Activated naive CD4-positive, alpha-beta T cell treated with anti-CD3 and anti-CD28 coated beads for 36 hours (primary cell): ENCODE results near the gene DLGAP4. TPM values are rescaled to one million over a fixed set of nuclear protein-coding genes. Genes with fewer than 3 reads are reported as not detected.
A peak's percentile ranks its signal among the peaks of the same experiment; 100 is the strongest.

Source experiments
- CTCF ChIA-PET: fragments of 350-600 bp; sonication (Branson Sonifier 250); formaldehyde crosslinking; loops from one replicate; lab custom pipeline; 2021; ENCODE audit warnings: antibody characterized with exemption; lab: Charles Lee
- DNase-seq: peaks from one replicate; pipeline ENCODE4 v3.0.0-alpha.2; 2020
- H3K27ac Mint-ChIP-seq: one replicate; pipeline ENCODE4 v1.8.0; 2021; ENCODE audit warnings: mild to moderate bottlenecking, mixed read lengths
- H3K27me3 Mint-ChIP-seq: one replicate; pipeline ENCODE4 v1.8.0; 2021; ENCODE audit warnings: low read depth, mixed read lengths
- H3K36me3 Mint-ChIP-seq: one replicate; pipeline ENCODE4 v1.8.0; 2021; ENCODE audit warnings: low read depth, mixed read lengths
- H3K4me1 Mint-ChIP-seq: one replicate; pipeline ENCODE4 v1.8.0; 2021; ENCODE audit warnings: low read depth, mixed read lengths
- H3K4me3 Mint-ChIP-seq: one replicate; pipeline ENCODE4 v1.8.0; 2021; ENCODE audit warnings: mild to moderate bottlenecking, moderate library complexity, mixed read lengths
- H3K9me3 Mint-ChIP-seq: one replicate; pipeline ENCODE4 v1.8.0; 2021; ENCODE audit warnings: mixed read lengths
- intact Hi-C: fragments of 100-400 bp; cut with micrococcal nuclease; formaldehyde crosslinking; loops from one replicate; pipeline ENCODE4 v1.15.1; 2023
- total RNA-seq, 2 experiments: library from RNA; stranded (reverse); gene quantifications; one replicate each; pipeline ENCODE4 v1.2.3, GENCODE V29; 2021

Gene DLGAP4
- total RNA-seq, 2 experiments from 2014 or later, result 9.2 to 13.7 TPM

DNA sequence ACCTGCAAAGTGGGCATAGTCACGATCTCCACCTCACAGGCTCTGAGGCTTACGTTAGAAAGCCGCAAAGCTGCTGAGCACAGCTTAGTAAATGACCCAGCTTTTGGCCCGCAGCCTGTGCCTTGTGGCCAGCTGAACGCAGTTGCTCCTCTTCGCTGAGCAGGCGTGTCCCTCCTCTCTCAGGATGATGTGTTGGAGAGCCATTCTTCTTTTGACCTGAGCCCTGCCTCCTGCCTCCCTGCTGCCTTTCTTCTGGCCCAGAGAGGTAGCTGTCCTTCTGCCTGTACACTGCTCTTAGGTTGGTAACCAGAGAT lies 187.6 kb downstream of the DLGAP4 start:
- peaks cover 28% of the 10 kb centered on the region for H3K4me1 Mint-ChIP-seq
- no peaks in the 10 kb centered on the region for H3K36me3 Mint-ChIP-seq
- no peaks in the 10 kb centered on the region for H3K9me3 Mint-ChIP-seq
- no peaks in the 10 kb centered on the region for H3K27me3 Mint-ChIP-seq
- H3K4me3 Mint-ChIP-seq, result no peak overlapping the region
- intact Hi-C loops, result loop anchor here (2.0 to 5.0 kb wide), 2 partner anchors 111 to 291 kb away; no protein-coding TSS in a partner anchor
- CTCF ChIA-PET, result interaction anchor here (0.7 to 1.2 kb wide), 2 partner anchors 9 to 14 kb away, joined by 3 read pairs; no protein-coding TSS in a partner anchor
- DNase-seq, result no peak
- H3K27ac Mint-ChIP-seq, result no peak overlapping the region

DNA sequence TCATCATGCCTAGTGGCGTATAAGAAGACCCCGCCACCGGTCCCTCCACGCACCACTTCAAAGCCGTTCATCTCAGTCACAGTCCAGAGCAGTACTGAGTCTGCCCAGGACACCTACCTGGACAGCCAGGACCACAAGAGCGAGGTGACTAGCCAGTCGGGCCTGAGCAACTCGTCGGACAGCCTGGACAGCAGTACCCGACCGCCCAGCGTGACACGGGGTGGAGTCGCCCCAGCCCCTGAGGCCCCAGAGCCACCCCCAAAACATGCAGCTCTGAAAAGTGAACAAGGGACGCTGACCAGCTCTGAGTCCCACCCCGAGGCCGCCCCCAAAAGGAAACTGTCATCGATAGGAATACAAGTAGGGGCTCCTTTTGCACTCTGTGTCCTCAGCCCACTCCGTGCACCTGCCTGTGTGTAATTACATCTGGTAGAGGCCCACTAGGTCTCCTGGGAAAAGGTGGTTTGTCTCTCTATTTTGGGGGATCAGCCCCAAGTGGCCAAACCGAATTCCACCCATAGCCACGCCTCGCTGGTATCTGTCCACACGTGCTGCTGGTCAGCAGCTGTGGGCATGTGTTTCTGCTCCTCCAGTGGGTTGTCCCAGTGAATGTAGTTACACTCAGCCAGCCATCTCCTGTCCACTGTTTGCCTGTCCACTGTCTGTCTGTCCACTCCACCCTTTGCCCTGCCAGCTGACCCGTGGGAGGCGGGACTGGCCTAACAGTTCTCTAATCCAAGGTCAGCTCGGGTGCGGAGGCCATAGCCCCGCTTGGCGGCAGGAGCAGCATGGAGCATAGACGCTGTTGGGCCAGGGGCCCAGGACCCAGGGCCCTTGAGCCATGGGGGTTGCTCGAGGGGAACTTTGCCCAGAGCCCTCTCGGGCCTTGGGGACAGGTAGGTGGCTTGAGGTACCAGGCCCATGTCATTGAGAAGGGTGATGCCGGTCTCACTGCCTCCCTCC lies 190.8 kb downstream of the DLGAP4 start:
- Mint-ChIP-seq H3K27me3 (no peaks in the 10 kb centered on the region), H3K27ac (no peak overlapping the region), H3K4me1 (peaks cover 19% of the 10 kb centered on the region), H3K9me3 (no peaks in the 10 kb centered on the region), H3K4me3 (no peak overlapping the region), H3K36me3 (peaks cover 3% of the 10 kb centered on the region)
- no peak for DNase-seq
- intact Hi-C loops, result no loop called here
- CTCF ChIA-PET, result interaction anchor here (0.8 kb wide), 1 partner anchor 17 kb away, joined by 3 read pairs; no protein-coding TSS in a partner anchor

DNA sequence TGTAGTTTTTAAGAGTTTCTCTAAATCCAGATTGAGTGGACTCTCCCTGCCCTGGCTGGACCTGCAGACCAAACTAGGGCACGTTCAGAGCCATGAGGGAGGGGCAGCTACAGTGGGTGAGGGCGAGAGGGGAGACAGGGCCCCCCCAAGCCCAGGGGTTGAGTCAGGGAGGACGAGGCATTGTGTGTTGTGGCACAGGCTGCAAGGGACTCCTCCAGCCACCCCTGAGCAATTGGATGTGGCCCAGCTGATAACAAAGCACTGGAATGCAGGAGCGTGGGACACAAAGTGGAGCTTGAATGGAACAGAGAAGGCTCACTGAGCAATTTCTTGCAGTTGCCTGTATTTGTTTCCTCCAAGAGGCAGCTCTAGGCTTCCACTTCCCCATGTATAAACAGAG lies 191.7 kb downstream of the DLGAP4 start:
- Mint-ChIP-seq H3K4me1 (peaks cover 12% of the 10 kb centered on the region), H3K4me3 (no peak overlapping the region), H3K27ac (no peak overlapping the region), H3K36me3 (peaks cover 3% of the 10 kb centered on the region), H3K27me3 (no peaks in the 10 kb centered on the region), H3K9me3 (no peaks in the 10 kb centered on the region)
- no peak for DNase-seq
- intact Hi-C loops, result no loop called here
- CTCF ChIA-PET, result no interaction called here

DNA sequence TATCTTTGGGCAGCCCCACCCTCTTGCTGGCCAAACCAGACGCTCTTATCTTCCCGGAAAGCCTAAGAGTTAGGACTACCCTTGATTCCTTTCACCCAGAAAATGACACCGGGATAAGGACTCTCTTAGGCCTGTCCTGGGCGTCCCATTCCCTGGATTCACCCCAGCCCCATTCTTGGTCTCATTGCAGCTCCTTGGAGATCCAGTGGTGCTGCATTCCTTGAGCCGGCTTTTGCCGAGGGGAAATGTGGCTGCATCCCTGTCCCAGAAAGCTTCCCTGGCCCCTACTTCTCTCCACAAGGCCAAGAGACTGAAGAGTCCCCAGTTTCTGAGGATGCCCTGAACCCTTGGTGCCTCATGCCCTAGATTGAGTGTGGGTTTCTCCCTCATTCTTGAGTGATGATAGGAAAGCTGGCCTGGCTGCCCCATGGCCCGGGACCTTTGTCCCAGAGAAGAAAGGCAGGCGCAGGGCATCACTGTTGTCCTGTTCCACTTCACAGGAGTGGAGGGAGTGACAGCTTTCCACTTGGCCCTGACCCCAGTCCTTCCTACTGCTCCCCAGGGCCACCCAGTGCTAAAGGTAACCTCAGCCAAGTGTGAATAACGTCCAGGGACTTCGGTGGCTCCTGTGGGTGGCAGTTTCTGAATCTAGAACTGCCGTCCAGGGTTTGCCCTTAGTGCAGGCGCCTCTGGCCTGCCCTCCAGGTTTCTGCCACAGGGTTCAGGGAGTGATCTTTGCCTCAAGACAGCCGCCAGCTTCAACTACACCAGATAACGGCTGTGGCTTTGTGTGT lies 192.4 kb downstream of the DLGAP4 start:
- Mint-ChIP-seq H3K27me3 (no peaks in the 10 kb centered on the region), H3K4me3 (no peak overlapping the region), H3K36me3 (peaks cover 6% of the 10 kb centered on the region), H3K4me1 (peaks cover 9% of the 10 kb centered on the region), H3K9me3 (no peaks in the 10 kb centered on the region), H3K27ac (no peak overlapping the region)
- CTCF ChIA-PET, result no interaction called here
- intact Hi-C loops, result no loop called here
- DNase-seq, result no peak

DNA sequence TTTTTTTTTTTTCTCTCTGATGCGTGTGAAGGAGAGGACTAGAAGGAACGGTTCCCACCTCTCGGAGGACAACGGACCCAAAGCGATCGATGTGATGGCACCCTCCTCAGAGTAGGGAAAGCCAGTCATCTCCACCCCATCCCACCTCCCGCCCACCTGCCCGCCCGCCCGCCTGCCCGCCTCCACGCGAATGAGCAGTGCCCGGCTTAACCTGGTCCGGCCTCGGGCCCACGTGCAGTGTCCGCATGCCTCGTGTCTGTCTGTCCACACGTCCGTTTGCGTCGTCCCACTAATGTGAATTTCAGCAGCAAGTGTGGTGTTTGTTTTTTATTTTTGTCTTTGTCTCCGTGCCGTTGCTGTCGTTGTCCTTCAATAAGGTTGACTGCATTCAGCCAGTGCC lies 193.1 kb downstream of the DLGAP4 start:
- CTCF ChIA-PET, result no interaction called here
- intact Hi-C loops, result no loop called here

DNA sequence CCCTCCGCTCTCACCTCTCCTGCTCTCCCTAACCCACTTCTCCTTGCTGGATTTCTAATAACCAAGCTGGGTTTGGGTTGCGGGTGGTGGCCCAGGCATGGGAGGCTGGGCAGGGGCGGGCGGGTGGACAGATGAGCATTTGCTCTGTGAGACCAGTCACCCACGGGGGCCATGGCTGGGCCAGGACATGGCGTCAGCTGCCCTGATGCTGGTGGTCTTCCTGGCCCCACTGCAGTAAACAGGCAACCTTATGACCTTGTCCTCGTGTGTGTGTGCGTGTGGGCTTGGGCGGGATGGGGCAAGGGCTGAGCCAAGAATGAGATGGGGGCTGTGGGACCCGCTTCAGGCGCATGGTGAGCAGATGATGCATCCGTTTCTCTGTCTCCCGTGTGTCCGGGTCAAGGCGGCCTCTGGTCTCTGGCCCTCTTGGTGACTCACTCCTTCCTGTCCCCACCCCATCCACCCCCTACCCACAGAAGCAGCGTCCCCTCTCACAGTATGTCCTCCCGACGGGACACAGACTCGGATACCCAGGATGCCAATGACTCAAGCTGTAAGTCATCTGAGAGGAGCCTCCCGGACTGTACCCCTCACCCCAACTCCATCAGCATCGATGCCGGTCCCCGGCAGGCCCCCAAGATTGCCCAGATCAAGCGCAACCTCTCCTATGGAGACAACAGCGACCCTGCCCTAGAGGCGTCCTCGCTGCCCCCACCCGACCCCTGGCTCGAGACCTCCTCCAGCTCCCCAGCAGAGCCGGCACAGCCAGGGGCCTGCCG lies 193.8 kb downstream of the DLGAP4 start:
- H3K4me3 Mint-ChIP-seq, result no peak overlapping the region
- peaks cover 9% of the 10 kb centered on the region for H3K4me1 Mint-ChIP-seq
- no peak overlapping the region for H3K27ac Mint-ChIP-seq
- DNase-seq, result no peak
- intact Hi-C loops, result no loop called here
- H3K27me3 Mint-ChIP-seq, result no peaks in the 10 kb centered on the region
- H3K9me3 Mint-ChIP-seq, result no peaks in the 10 kb centered on the region
- peaks cover 9% of the 10 kb centered on the region for H3K36me3 Mint-ChIP-seq
- CTCF ChIA-PET, result interaction anchor here (0.9 to 1.2 kb wide), 3 partner anchors 53 to 309 kb away, joined by 3 to 5 read pairs (median 3); no protein-coding TSS in a partner anchor

More for the DNA sequence above, 193.1 kb downstream of the DLGAP4 start:
- no peaks in the 10 kb centered on the region for H3K9me3 Mint-ChIP-seq
- H3K27ac Mint-ChIP-seq, result no peak overlapping the region
- peaks cover 9% of the 10 kb centered on the region for H3K4me1 Mint-ChIP-seq
- H3K4me3 Mint-ChIP-seq, result no peak overlapping the region
- H3K36me3 Mint-ChIP-seq, result peaks cover 7% of the 10 kb centered on the region
- DNase-seq, result no peak
- no peaks in the 10 kb centered on the region for H3K27me3 Mint-ChIP-seq

DNA sequence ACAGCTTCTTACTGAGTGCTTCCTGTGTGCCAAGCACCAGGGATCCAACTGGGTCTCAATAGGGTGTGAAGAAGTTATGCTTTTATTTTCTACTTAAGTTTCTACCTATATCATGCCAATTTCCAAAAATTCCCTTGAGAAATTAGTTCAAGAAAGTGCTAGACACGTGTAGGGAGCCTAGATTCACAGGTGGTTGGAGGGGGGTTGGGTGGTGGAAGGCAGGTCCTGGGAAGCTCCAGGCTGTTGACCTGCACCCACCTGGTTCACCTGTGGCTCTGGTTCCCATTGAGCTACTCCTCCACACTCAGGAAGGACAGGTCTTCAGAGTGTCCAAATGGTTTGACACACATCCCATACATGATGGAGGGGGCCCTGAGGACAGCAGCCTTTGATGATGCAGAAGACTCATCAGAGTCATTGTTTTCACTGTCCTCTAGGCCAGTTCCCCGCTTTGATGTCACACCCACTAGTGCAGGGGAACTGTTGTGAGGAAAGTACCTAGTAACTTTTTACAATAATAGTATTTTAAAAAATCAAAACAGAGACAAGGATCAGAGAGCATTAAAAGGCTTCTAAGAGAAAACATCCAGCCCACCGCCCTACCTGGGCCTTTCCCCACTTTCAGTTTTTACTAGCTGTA lies 195.3 kb downstream of the DLGAP4 start:
- CTCF ChIA-PET, result interaction anchor here (1.0 kb wide), 1 partner anchor 41 kb away, joined by 3 read pairs; no protein-coding TSS in a partner anchor
- Mint-ChIP-seq H3K4me3 (no peak overlapping the region), H3K9me3 (no peaks in the 10 kb centered on the region), H3K4me1 (peaks cover 13% of the 10 kb centered on the region), H3K36me3 (peaks cover 9% of the 10 kb centered on the region), H3K27ac (peak overlapping the region; percentile 41), H3K27me3 (no peaks in the 10 kb centered on the region)
- intact Hi-C loops, result no loop called here
- peak; percentile 43 for DNase-seq

DNA sequence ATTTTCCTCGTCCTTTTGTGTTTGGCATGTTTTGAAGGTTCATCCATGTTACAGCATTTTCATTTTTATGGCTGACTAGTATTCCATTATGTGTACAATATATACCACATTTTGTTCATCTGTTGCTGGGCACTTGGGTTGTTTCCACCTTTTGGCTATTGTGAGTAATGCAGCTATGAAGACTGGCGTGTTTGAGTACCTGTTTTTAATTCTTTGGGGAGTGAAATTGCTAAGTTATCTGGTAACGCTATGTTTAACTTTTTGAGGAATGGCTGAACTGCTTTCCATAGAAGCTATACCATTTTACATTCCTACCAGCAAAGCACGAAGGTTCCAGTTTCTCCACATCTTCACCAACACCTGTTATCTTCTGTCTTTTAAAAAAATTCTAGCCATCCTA lies 198.2 kb downstream of the DLGAP4 start:
- H3K4me1 Mint-ChIP-seq, result peaks cover 15% of the 10 kb centered on the region
- no peak for DNase-seq
- no peak overlapping the region for H3K4me3 Mint-ChIP-seq
- no peak overlapping the region for H3K27ac Mint-ChIP-seq
- no peaks in the 10 kb centered on the region for H3K27me3 Mint-ChIP-seq
- CTCF ChIA-PET, result no interaction called here
- intact Hi-C loops, result no loop called here
- H3K9me3 Mint-ChIP-seq, result no peaks in the 10 kb centered on the region
- H3K36me3 Mint-ChIP-seq, result peaks cover 9% of the 10 kb centered on the region

DNA sequence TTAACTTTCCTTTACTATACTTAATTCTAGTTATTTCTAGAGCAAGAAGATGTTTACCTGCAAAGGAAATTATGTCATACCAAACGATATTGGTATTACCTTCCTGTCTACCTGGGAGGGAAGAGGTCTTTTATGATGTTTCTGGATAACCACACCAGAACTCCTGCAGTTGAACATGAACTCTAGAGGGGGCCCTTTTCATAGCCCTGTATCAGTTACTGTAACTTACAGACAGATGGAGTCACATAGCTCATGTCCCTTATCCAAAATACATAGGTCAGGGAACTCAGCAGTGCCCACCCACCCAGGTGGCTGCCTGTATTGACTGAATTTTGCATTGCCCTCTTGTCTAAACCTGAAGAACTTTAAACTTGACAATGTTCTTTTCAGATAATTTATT lies 200.1 kb downstream of the DLGAP4 start:
- Mint-ChIP-seq H3K9me3 (no peaks in the 10 kb centered on the region), H3K36me3 (peaks cover 6% of the 10 kb centered on the region), H3K4me1 (peaks cover 15% of the 10 kb centered on the region), H3K27ac (no peak overlapping the region), H3K27me3 (no peaks in the 10 kb centered on the region), H3K4me3 (no peak overlapping the region)
- peak; percentile 20 for DNase-seq
- CTCF ChIA-PET, result interaction anchor here (0.5 to 1.4 kb wide), 7 partner anchors 11 to 410 kb away, joined by 3 to 4 read pairs (median 4); partner anchors contain the start of gene RAB5IF
- intact Hi-C loops, result loop anchor here (1.0 to 5.0 kb wide), 2 partner anchors 101 to 381 kb away; partner anchors contain the start of gene RAB5IF

DNA sequence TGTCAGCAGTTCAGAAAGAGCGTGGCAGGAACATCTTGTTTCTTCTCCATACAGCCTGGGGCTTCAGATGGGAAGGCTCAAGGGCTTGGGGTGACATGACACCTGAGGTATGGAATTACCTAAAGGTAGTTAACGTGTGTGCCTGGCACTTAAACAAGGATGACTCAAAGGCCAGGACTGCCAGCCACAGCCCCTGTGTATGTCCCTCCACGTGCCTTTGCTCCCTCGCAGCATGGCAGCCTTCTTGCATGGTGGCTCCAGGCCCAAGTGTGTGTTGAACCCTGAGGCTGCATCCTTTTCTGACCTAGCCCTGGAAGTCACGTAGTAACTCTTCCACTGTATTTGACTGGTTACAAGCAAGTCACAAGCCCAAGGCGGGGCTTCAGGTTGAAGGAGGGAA lies 201.6 kb downstream of the DLGAP4 start:
- H3K27me3 Mint-ChIP-seq, result no peaks in the 10 kb centered on the region
- intact Hi-C loops, result loop anchor here (5.0 kb wide), 1 partner anchor 100 kb away; the partner anchor contains the start of gene RAB5IF
- H3K4me3 Mint-ChIP-seq, result no peak overlapping the region
- peaks cover 8% of the 10 kb centered on the region for H3K4me1 Mint-ChIP-seq
- H3K36me3 Mint-ChIP-seq, result peaks cover 6% of the 10 kb centered on the region
- H3K27ac Mint-ChIP-seq, result no peak overlapping the region
- H3K9me3 Mint-ChIP-seq, result no peaks in the 10 kb centered on the region
- CTCF ChIA-PET, result no interaction called here
- DNase-seq, result no peak

DNA sequence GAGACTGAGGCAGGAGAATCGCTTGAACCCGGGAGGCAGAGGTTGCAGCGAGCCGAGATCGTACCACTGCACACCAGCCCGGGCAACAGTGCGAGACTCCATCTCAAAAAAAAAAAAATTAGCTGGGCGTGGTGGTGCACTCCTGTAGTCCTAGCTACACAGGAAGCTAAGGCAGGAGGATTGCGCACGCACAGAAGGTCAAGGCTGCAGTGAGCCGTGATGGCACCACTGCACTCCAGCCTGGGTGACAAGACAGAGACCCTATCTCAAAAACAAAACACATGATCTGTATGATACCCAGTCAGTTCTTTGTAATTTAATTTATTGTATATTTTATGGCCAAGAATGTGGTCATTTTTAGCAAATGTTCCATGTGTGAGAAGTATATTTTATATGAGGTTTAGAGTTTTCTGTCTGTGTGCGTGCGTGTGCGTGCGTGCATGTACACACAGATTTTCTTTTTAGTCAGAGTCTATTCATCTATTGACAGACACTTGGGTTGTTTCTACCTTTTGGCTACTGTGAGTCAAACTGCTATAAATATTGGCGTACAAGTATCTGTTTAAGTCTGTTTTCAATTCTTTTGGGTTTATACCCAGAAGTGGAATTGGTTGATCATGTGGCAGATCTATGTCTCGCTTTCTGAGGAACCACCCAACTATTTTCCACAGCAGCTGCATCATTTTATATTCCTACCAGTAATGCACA lies 213.0 kb downstream of the DLGAP4 start:
- Mint-ChIP-seq H3K4me3 (no peak overlapping the region), H3K27ac (no peak overlapping the region), H3K36me3 (no peaks in the 10 kb centered on the region), H3K4me1 (no peaks in the 10 kb centered on the region), H3K9me3 (no peaks in the 10 kb centered on the region), H3K27me3 (no peaks in the 10 kb centered on the region)
- intact Hi-C loops, result no loop called here
- CTCF ChIA-PET, result interaction anchor here (1.0 kb wide), 1 partner anchor 46 kb away, joined by 4 read pairs; no protein-coding TSS in a partner anchor
- DNase-seq, result no peak
